ENCODE results near the gene MTA2.

- TF ChIP-seq CTCF (IDR thresholded peaks at IDR 0.05) (no peak), EP300 (IDR thresholded peaks at IDR 0.05) (no peak)
Measured at GRCh38 chr11:62578541-62578940, 23.1 kb downstream of the MTA2 start.
